Osteocyte (in vitro differentiated cells): Measurements from ENCODE around the gene PPP3R1. TPM values are rescaled to one million over a fixed set of nuclear protein-coding genes. Genes with fewer than 3 reads are reported as not detected.

Experiments
- DNase-seq: peaks from one replicate; pipeline ENCODE4 v3.0.0; 2021; ENCODE audit warnings: mixed read lengths; ENCODE audit not compliant: unreplicated experiment; ENCODE audit errors: extremely low spot score
- H3K27ac Mint-ChIP-seq: one replicate; pipeline ENCODE4 v1.8.0; 2021; ENCODE audit warnings: mild to moderate bottlenecking, mixed read lengths; ENCODE audit not compliant: unreplicated experiment
- H3K27me3 Mint-ChIP-seq: one replicate; pipeline ENCODE4 v1.8.0; 2021; ENCODE audit warnings: mixed read lengths; ENCODE audit not compliant: unreplicated experiment
- H3K36me3 Mint-ChIP-seq: one replicate; pipeline ENCODE4 v1.8.0; 2021; ENCODE audit warnings: mixed read lengths; ENCODE audit not compliant: unreplicated experiment
- H3K4me1 Mint-ChIP-seq: one replicate; pipeline ENCODE4 v1.8.0; 2021; ENCODE audit warnings: mixed read lengths; ENCODE audit not compliant: unreplicated experiment
- H3K4me3 Mint-ChIP-seq: one replicate; pipeline ENCODE4 v1.8.0; 2021; ENCODE audit warnings: mild to moderate bottlenecking, moderate library complexity, mixed read lengths; ENCODE audit not compliant: unreplicated experiment
- H3K9me3 Mint-ChIP-seq: one replicate; pipeline ENCODE4 v1.8.0; 2021; ENCODE audit warnings: mixed read lengths; ENCODE audit not compliant: unreplicated experiment
- long read RNA-seq: library from polyadenylated mRNA; unstranded; transcript quantifications from one replicate; pipeline ENCODE4 v2.0.0, GENCODE V29; 2021
- total RNA-seq: library from RNA; stranded (reverse); gene quantifications from 2 replicates; pipeline ENCODE4 v1.2.1, GENCODE V29; 2021
- TF ChIP-seq, protein P1 (sequence below): fragments of 200-600 bp; sonication (generic); IDR thresholded peaks from 2 replicates; pipeline ENCODE4 v1.5.0; 2021; ENCODE audit warnings: antibody characterized with exemption, mild to moderate bottlenecking, moderate library complexity

The PPP3R1 gene
- 68.4 and 69.3 TPM in 2 replicates for total RNA-seq
- long read RNA-seq, partial matches to known transcripts, result 3 of 6 reads
- long read RNA-seq, other reads (novel, unspliced or antisense), result 2 of 6 reads

GRCh38 chr2:68252400-68253218 lies at the start of gene PPP3R1:
Gene PPP3R1, minus strand, starts transcription at chr2:68252532. Its CDS starts 405 bp downstream, at chr2:68252127.
- Mint-ChIP-seq H3K4me1 (peaks cover 31% of the 10 kb centered on the region), H3K27me3 (no peaks in the 10 kb centered on the region), H3K36me3 (no peaks in the 10 kb centered on the region), H3K27ac (peak within 1 kb of the TSS; percentile 98), H3K9me3 (no peaks in the 10 kb centered on the region), H3K4me3 (peak within 1 kb of the TSS; percentile 99)
- DNase-seq, result peak; percentile 99
- TF ChIP-seq, protein P1, sequence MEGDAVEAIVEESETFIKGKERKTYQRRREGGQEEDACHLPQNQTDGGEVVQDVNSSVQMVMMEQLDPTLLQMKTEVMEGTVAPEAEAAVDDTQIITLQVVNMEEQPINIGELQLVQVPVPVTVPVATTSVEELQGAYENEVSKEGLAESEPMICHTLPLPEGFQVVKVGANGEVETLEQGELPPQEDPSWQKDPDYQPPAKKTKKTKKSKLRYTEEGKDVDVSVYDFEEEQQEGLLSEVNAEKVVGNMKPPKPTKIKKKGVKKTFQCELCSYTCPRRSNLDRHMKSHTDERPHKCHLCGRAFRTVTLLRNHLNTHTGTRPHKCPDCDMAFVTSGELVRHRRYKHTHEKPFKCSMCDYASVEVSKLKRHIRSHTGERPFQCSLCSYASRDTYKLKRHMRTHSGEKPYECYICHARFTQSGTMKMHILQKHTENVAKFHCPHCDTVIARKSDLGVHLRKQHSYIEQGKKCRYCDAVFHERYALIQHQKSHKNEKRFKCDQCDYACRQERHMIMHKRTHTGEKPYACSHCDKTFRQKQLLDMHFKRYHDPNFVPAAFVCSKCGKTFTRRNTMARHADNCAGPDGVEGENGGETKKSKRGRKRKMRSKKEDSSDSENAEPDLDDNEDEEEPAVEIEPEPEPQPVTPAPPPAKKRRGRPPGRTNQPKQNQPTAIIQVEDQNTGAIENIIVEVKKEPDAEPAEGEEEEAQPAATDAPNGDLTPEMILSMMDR, result no peak

- TF ChIP-seq, protein P1, result no peak
- no peak overlapping the region for H3K27ac Mint-ChIP-seq
- no peaks in the 10 kb centered on the region for H3K27me3 Mint-ChIP-seq
These were observed 43.2 kb upstream of the PPP3R1 start for GRCh38 chr2:68295516-68295915.

GRCh38 chr2:68294913-68295312 lies 42.6 kb upstream of the PPP3R1 start:
- H3K9me3 Mint-ChIP-seq, result no peaks in the 10 kb centered on the region
- no peaks in the 10 kb centered on the region for H3K4me1 Mint-ChIP-seq
- H3K36me3 Mint-ChIP-seq, result peaks cover 4% of the 10 kb centered on the region

More at GRCh38 chr2:68295516-68295915, 43.2 kb upstream of the PPP3R1 start:
- DNase-seq, result no peak
- Mint-ChIP-seq H3K36me3 (peaks cover 4% of the 10 kb centered on the region), H3K4me3 (no peak overlapping the region), H3K4me1 (no peaks in the 10 kb centered on the region), H3K9me3 (no peaks in the 10 kb centered on the region)

DNA sequence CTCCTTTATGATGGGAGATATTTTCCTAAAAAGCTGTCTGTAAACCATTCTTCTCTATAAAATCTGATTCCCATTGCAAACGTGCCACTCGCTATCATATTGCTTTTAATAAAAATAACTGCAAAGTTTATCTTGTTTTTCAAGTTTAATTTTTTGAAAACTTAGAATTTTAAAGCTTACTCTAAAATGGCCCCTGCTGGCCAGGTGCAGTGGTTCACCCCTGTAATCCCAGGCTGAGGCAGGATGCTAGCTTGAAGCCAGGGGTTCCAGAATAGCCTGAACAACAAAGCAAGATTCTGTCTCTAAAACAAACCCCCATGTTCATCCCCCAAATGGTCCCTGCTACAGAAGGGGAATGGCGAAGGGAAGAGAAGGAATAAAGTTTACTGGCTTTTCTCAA lies 41.9 kb upstream of the PPP3R1 start:
- H3K4me1 Mint-ChIP-seq, result no peaks in the 10 kb centered on the region
- TF ChIP-seq, protein P1, result no peak
- DNase-seq, result no peak
- no peak overlapping the region for H3K27ac Mint-ChIP-seq
- H3K36me3 Mint-ChIP-seq, result peaks cover 4% of the 10 kb centered on the region
- no peak overlapping the region for H3K4me3 Mint-ChIP-seq
- H3K9me3 Mint-ChIP-seq, result no peaks in the 10 kb centered on the region
- H3K27me3 Mint-ChIP-seq, result no peaks in the 10 kb centered on the region

More at GRCh38 chr2:68294913-68295312, 42.6 kb upstream of the PPP3R1 start:
- no peak for DNase-seq
- TF ChIP-seq, protein P1, result no peak
- H3K27me3 Mint-ChIP-seq, result no peaks in the 10 kb centered on the region
- H3K27ac Mint-ChIP-seq, result no peak overlapping the region
- H3K4me3 Mint-ChIP-seq, result no peak overlapping the region

GRCh38 chr2:68293755-68294154 lies 41.4 kb upstream of the PPP3R1 start:
- no peak overlapping the region for H3K27ac Mint-ChIP-seq
- no peaks in the 10 kb centered on the region for H3K27me3 Mint-ChIP-seq
- DNase-seq, result no peak
- peaks cover 4% of the 10 kb centered on the region for H3K36me3 Mint-ChIP-seq
- H3K4me3 Mint-ChIP-seq, result no peak overlapping the region
- H3K9me3 Mint-ChIP-seq, result no peaks in the 10 kb centered on the region
- TF ChIP-seq, protein P1, result no peak
- H3K4me1 Mint-ChIP-seq, result no peaks in the 10 kb centered on the region
